Stomach (tissue), 9 donors: ENCODE data around the gene PMEPA1. TPM values are rescaled to one million over a fixed set of nuclear protein-coding genes. Genes with fewer than 3 reads are reported as not detected.

Source experiments
- DNase-seq, 2 donors: peaks; one replicate each; pipeline versions ENCODE4 v3.0.0 to v3.0.0-alpha.2; 2013 to 2019
- H3K27ac ChIP-seq, 5 donors: fragments of 200-600 bp in 4 of 5; sonication (generic) in 4 of 5; one replicate each; pipeline ENCODE4 v1.5.1; 2013 to 2019; ENCODE audit warnings: mild to moderate bottlenecking in 1 of 5, moderate library complexity in 1 of 5
- H3K27me3 ChIP-seq, 3 donors: fragments of 200-600 bp; sonication (generic); one replicate each; pipeline ENCODE4 v1.5.1; 2017 to 2019; ENCODE audit warnings: mixed run types in 1 of 3
- H3K36me3 ChIP-seq, 4 donors: fragments of 200-600 bp; sonication (generic); 1 replicate in 3 of 4; 2 replicates in 1 of 4; pipeline ENCODE4 v1.5.1; 2016 to 2019
- H3K4me1 ChIP-seq, 4 donors: fragments of 200-600 bp; sonication (generic); one replicate each; pipeline ENCODE4 v1.5.1; 2016 to 2019
- H3K4me3 ChIP-seq, 4 donors: fragments of 200-600 bp; sonication (generic) in 3 of 4; one replicate each; pipeline ENCODE4 v1.5.1; 2016 to 2019; ENCODE audit warnings: mild to moderate bottlenecking in 1 of 4
- H3K9me3 ChIP-seq, 4 donors: fragments of 200-600 bp; sonication (generic); one replicate each; pipeline ENCODE4 v1.5.1; 2016 to 2019
- CTCF ChIP-seq, 7 experiments: fragments of 450-650 bp in 4 of 7; fragments of 200-600 bp in 3 of 7; sonication (generic) in 3 of 7; IDR thresholded peaks; one replicate each; pipeline ENCODE4 v1.5.1; 2016 to 2019; ENCODE audit warnings: antibody characterized with exemption in 7 of 7, control low read depth in 2 of 7, mild to moderate bottlenecking in 1 of 7
- EP300 ChIP-seq: sonication (generic); formaldehyde crosslinking; IDR thresholded peaks from one replicate; pipeline ENCODE4 v1.6.1; 2017; ENCODE audit warnings: antibody characterized with exemption
- POLR2A ChIP-seq, 4 donors: fragments of 450-650 bp; IDR thresholded peaks; one replicate each; pipeline ENCODE4 v1.6.1; 2016; ENCODE audit warnings: antibody characterized with exemption in 4 of 4, control low read depth in 2 of 4, mild to moderate bottlenecking in 1 of 4, moderate library complexity in 1 of 4
- POLR2AphosphoS5 ChIP-seq, 3 donors: sonication (generic); formaldehyde crosslinking; IDR thresholded peaks; one replicate each; pipeline ENCODE4 v1.6.1; 2016; ENCODE audit warnings: antibody characterized with exemption in 3 of 3
- WGBS, 5 donors: extraction: QIAGEN DNeasy Blood & Tissue Kit in 3 of 5; methylation state at CpG; one replicate each; pipeline versions ENCODE4 v1.1.5 to v1.1.7; 2013 to 2018; 5-methylcytosine and 5-hydroxymethylcytosine counted together
- intact Hi-C: fragments of 100-400 bp; cut with DNase I; formaldehyde crosslinking; loops from one replicate; pipeline ENCODE4 v1.15.1; 2023; ENCODE audit warnings: low total_unique reads
- polyA plus RNA-seq, 3 donors: library from polyadenylated mRNA; stranded (reverse); fragments of 200-250 nt; gene quantifications; one replicate each; pipeline ENCODE4 v1.2.3, GENCODE V29; 2013
- total RNA-seq, 5 donors: library from RNA; depleted of rRNA; stranded (reverse); fragments of >200 nt; gene quantifications; one replicate each; pipeline versions ENCODE4 v1.1.0 to v1.2.3, GENCODE V29; 2014 to 2016
- donor health status: healthy with polysubstance abuse.
- donor health status: Bipolar disorder and iron deficiency.
- donor health status: healthy.

Gene PMEPA1
- total and polyA plus RNA-seq, 8 donors = 5.3 to 17.2 (median 8.0) TPM; not detected in 1

GRCh38 chr20:57628047-57628961 is 81.5 kb downstream of the PMEPA1 start:
- Histone ChIP-seq H3K9me3 (peaks cover 0 to 21% (median 6%) of the 10 kb centered on the region in 4 donors), H3K27me3 (peaks cover 0 to 6% (median 0%) of the 10 kb centered on the region in 3 donors), H3K36me3 (no peaks in the 10 kb centered on the region), H3K4me3 (no peak overlapping the region), H3K4me1 (peaks cover 4 to 22% (median 8%) of the 10 kb centered on the region in 4 donors), H3K27ac (peak overlapping the region; percentile 19 to 84 (median 70))
- peak in 1 of 2 donors; percentile 83 for DNase-seq
- intact Hi-C loops = no loop called here
- TF ChIP-seq CTCF (IDR thresholded peaks at IDR 0.05) (no peak), EP300 (no peak), POLR2A (IDR thresholded peaks at IDR 0.05) (no peak), POLR2AphosphoS5 (IDR thresholded peaks at IDR 0.05) (no peak)
- WGBS, 5 donors = 61 to 78% (median 70%) methylated on average over 22 to 29 of the region's 29 CpGs

GRCh38 chr20:57627339-57627738 is 82.5 kb downstream of the PMEPA1 start:
- no peak overlapping the region for H3K4me3 ChIP-seq
- intact Hi-C loops = no loop called here
- no peaks in the 10 kb centered on the region for H3K36me3 ChIP-seq
- peaks cover 4 to 22% (median 8%) of the 10 kb centered on the region in 4 donors for H3K4me1 ChIP-seq
- WGBS, 5 donors = 84 to 91% (median 87%) methylated on average over 2 of the region's 2 CpGs
- DNase-seq = no peak
- peaks cover 0 to 8% (median 0%) of the 10 kb centered on the region in 3 donors for H3K27me3 ChIP-seq
- H3K9me3 ChIP-seq = peaks cover 0 to 21% (median 6%) of the 10 kb centered on the region in 4 donors
- H3K27ac ChIP-seq = peak overlapping the region in 4 of 5 donors; percentile 69 to 84 (median 76)
- TF ChIP-seq POLR2AphosphoS5 (IDR thresholded peaks at IDR 0.05) (no peak), EP300 (no peak), CTCF (IDR thresholded peaks at IDR 0.05) (no peak), POLR2A (IDR thresholded peaks at IDR 0.05) (no peak)

GRCh38 chr20:57625978-57626377 is 83.8 kb downstream of the PMEPA1 start:
- no peak for DNase-seq
- 63 to 77% (median 74%) methylated on average over 2 of the region's 2 CpGs for WGBS, 5 donors
- Histone ChIP-seq H3K9me3 (peaks cover 0 to 21% (median 6%) of the 10 kb centered on the region in 4 donors), H3K4me3 (no peak overlapping the region), H3K27ac (no peak overlapping the region), H3K27me3 (peaks cover 0 to 14% (median 0%) of the 10 kb centered on the region in 3 donors), H3K4me1 (peaks cover 4 to 25% (median 8%) of the 10 kb centered on the region in 4 donors), H3K36me3 (no peaks in the 10 kb centered on the region)
- intact Hi-C loops = no loop called here
- TF ChIP-seq POLR2A (IDR thresholded peaks at IDR 0.05) = no peak
- no peak for TF ChIP-seq EP300
- TF ChIP-seq CTCF (IDR thresholded peaks at IDR 0.05) = no peak
- TF ChIP-seq POLR2AphosphoS5 (IDR thresholded peaks at IDR 0.05) = no peak

GRCh38 chr20:57625181-57625958 is 84.4 kb downstream of the PMEPA1 start:
- H3K27ac ChIP-seq = no peak overlapping the region
- H3K27me3 ChIP-seq = peaks cover 0 to 14% (median 0%) of the 10 kb centered on the region in 3 donors
- H3K36me3 ChIP-seq = no peaks in the 10 kb centered on the region
- intact Hi-C loops = no loop called here
- H3K4me3 ChIP-seq = no peak overlapping the region
- no peak for DNase-seq
- TF ChIP-seq CTCF (IDR thresholded peaks at IDR 0.05) = no peak
- TF ChIP-seq POLR2AphosphoS5 (IDR thresholded peaks at IDR 0.05) = no peak
- no peak for TF ChIP-seq EP300
- no peak for TF ChIP-seq POLR2A (IDR thresholded peaks at IDR 0.05)
- H3K4me1 ChIP-seq = peaks cover 4 to 29% (median 8%) of the 10 kb centered on the region in 4 donors
- H3K9me3 ChIP-seq = peaks cover 0 to 21% (median 6%) of the 10 kb centered on the region in 4 donors
- 89 to 94% (median 91%) methylated on average over 7 of the region's 7 CpGs for WGBS, 5 donors
